HL-60 (cell line): Measurements from ENCODE around the gene TTC34.

Source experiments
- GABPA ChIP-seq: IDR thresholded peaks from 2 replicates; pipeline ENCODE4 v1.6.1; 2012; ENCODE audit warnings: low read depth
- POLR2AphosphoS5 ChIP-seq: IDR thresholded peaks from 2 replicates; pipeline ENCODE4 v1.6.1; 2012; ENCODE audit warnings: low read depth
- SPI1 ChIP-seq: IDR thresholded peaks from 2 replicates; pipeline ENCODE4 v1.6.1; 2012; ENCODE audit warnings: low read depth, mild to moderate bottlenecking, borderline replicate concordance
- TF ChIP-seq, protein P1 (sequence below): IDR thresholded peaks from one replicate; pipeline ENCODE4 v1.5.1; 2011; ENCODE audit warnings: low read length, control low read depth, inconsistent platforms; ENCODE audit not compliant: insufficient read depth
- TF ChIP-seq, protein P2 (sequence below): IDR thresholded peaks from 2 replicates; pipeline ENCODE4 v1.6.1; 2012; ENCODE audit warnings: low read depth; ENCODE audit not compliant: insufficient replicate concordance

DNA sequence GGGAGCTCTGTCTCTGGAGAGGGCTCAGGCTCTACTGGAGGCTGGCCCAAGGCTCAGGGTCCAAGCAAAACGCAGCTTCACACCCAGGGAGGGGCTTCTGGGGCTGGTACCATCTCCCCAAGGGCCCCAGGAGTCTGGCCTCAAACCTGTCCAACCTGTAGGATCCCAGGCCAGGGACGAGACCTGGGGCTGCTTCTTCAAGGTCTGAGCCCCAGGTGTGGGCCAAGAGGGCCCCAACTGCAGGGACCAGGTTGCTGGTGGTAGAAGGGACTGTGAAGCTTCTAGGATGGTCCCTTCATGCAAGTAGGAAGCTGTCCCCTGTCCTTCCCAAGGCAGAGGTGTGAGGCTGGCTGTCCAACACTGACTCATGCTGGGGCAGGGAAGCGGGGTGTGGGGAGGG is 160.9 kb downstream of the TTC34 start:
- TF ChIP-seq, protein P1, sequence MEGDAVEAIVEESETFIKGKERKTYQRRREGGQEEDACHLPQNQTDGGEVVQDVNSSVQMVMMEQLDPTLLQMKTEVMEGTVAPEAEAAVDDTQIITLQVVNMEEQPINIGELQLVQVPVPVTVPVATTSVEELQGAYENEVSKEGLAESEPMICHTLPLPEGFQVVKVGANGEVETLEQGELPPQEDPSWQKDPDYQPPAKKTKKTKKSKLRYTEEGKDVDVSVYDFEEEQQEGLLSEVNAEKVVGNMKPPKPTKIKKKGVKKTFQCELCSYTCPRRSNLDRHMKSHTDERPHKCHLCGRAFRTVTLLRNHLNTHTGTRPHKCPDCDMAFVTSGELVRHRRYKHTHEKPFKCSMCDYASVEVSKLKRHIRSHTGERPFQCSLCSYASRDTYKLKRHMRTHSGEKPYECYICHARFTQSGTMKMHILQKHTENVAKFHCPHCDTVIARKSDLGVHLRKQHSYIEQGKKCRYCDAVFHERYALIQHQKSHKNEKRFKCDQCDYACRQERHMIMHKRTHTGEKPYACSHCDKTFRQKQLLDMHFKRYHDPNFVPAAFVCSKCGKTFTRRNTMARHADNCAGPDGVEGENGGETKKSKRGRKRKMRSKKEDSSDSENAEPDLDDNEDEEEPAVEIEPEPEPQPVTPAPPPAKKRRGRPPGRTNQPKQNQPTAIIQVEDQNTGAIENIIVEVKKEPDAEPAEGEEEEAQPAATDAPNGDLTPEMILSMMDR, result no peak
- TF ChIP-seq, protein P2, sequence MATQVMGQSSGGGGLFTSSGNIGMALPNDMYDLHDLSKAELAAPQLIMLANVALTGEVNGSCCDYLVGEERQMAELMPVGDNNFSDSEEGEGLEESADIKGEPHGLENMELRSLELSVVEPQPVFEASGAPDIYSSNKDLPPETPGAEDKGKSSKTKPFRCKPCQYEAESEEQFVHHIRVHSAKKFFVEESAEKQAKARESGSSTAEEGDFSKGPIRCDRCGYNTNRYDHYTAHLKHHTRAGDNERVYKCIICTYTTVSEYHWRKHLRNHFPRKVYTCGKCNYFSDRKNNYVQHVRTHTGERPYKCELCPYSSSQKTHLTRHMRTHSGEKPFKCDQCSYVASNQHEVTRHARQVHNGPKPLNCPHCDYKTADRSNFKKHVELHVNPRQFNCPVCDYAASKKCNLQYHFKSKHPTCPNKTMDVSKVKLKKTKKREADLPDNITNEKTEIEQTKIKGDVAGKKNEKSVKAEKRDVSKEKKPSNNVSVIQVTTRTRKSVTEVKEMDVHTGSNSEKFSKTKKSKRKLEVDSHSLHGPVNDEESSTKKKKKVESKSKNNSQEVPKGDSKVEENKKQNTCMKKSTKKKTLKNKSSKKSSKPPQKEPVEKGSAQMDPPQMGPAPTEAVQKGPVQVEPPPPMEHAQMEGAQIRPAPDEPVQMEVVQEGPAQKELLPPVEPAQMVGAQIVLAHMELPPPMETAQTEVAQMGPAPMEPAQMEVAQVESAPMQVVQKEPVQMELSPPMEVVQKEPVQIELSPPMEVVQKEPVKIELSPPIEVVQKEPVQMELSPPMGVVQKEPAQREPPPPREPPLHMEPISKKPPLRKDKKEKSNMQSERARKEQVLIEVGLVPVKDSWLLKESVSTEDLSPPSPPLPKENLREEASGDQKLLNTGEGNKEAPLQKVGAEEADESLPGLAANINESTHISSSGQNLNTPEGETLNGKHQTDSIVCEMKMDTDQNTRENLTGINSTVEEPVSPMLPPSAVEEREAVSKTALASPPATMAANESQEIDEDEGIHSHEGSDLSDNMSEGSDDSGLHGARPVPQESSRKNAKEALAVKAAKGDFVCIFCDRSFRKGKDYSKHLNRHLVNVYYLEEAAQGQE, result no peak
- TF ChIP-seq POLR2AphosphoS5, result no peak
- TF ChIP-seq GABPA, result no peak
- no peak for TF ChIP-seq SPI1
